Suprapubic skin (tissue), 4 donors: ENCODE measurements around the gene RAB13.

Experiments
- CTCF ChIP-seq, 2 donors: fragments of 200-600 bp in 1 of 2; fragments of 450-650 bp in 1 of 2; sonication (generic) in 1 of 2; IDR thresholded peaks; one replicate each; pipeline ENCODE4 v1.5.1; 2016 to 2019; ENCODE audit warnings: antibody characterized with exemption in 2 of 2, mild to moderate bottlenecking in 1 of 2, moderate library complexity in 1 of 2
- POLR2A ChIP-seq, 2 donors: fragments of 450-650 bp; IDR thresholded peaks; one replicate each; pipeline ENCODE4 v1.6.1; 2017; ENCODE audit warnings: antibody characterized with exemption in 2 of 2, mild to moderate bottlenecking in 2 of 2, moderate library complexity in 2 of 2
- POLR2AphosphoS5 ChIP-seq, 3 donors: sonication (generic); formaldehyde crosslinking; IDR thresholded peaks; one replicate each; pipeline ENCODE4 v1.6.1; 2017; ENCODE audit warnings: antibody characterized with exemption in 3 of 3

- TF ChIP-seq POLR2AphosphoS5 (IDR thresholded peaks at IDR 0.05) (no peak), POLR2A (IDR thresholded peaks at IDR 0.05) (no peak), CTCF (IDR thresholded peaks at IDR 0.05) (no peak)
Observed at GRCh38 chr1:153968972-153969371, 17.2 kb downstream of the RAB13 start.
